Esophagus squamous epithelium (tissue), 5 donors: ENCODE measurements around the gene SDK2. TPM values are rescaled to one million over a fixed set of nuclear protein-coding genes. Genes with fewer than 3 reads are reported as not detected.

Experiments used
- DNase-seq: peaks from one replicate; lab custom pipeline; 2025; lab: John Stamatoyannopoulos, UW
- H3K27ac ChIP-seq, 4 donors: fragments of 200-600 bp; sonication (generic); one replicate each; pipeline ENCODE4 v1.5.1; 2016 to 2019; ENCODE audit warnings: mild to moderate bottlenecking in 1 of 4
- H3K27me3 ChIP-seq, 4 donors: fragments of 200-600 bp; sonication (generic); 1 replicate in 3 of 4; 2 replicates in 1 of 4; pipeline versions ENCODE4 v1.5.1 to v1.6.0; 2017 to 2021; ENCODE audit warnings: antibody characterized with exemption in 1 of 4
- H3K36me3 ChIP-seq, 3 donors: fragments of 200-600 bp; sonication (generic); one replicate each; pipeline ENCODE4 v1.5.1; 2016 to 2019
- H3K4me1 ChIP-seq, 3 donors: fragments of 200-600 bp; sonication (generic); one replicate each; pipeline ENCODE4 v1.5.1; 2017 to 2019
- H3K4me3 ChIP-seq, 4 donors: fragments of 200-600 bp; sonication (generic); 1 replicate in 3 of 4; 2 replicates in 1 of 4; pipeline ENCODE4 v1.5.1; 2016 to 2019; ENCODE audit warnings: mild to moderate bottlenecking in 2 of 4, moderate library complexity in 1 of 4
- H3K9me3 ChIP-seq, 3 donors: fragments of 200-600 bp; sonication (generic); one replicate each; pipeline ENCODE4 v1.5.1; 2016 to 2019
- CTCF ChIP-seq, 6 experiments: fragments of 450-650 bp in 4 of 6; fragments of 200-600 bp in 2 of 6; sonication (generic) in 2 of 6; IDR thresholded peaks; one replicate each; pipeline ENCODE4 v1.5.1; 2016 to 2019; ENCODE audit warnings: antibody characterized with exemption in 6 of 6, mild to moderate bottlenecking in 4 of 6, moderate library complexity in 4 of 6
- POLR2A ChIP-seq, 4 donors: fragments of 450-650 bp; IDR thresholded peaks; one replicate each; pipeline ENCODE4 v1.6.1; 2017; ENCODE audit warnings: antibody characterized with exemption in 4 of 4, mild to moderate bottlenecking in 4 of 4, moderate library complexity in 3 of 4
- WGBS, 2 donors: methylation state at CpG; one replicate each; pipeline ENCODE4 v1.1.5; 2018; 5-methylcytosine and 5-hydroxymethylcytosine counted together
- intact Hi-C: fragments of 100-400 bp; cut with DNase I; formaldehyde crosslinking; loops from one replicate; pipeline ENCODE4 v1.15.0; 2022
- total RNA-seq, 4 donors: library from RNA; depleted of rRNA; stranded (reverse); fragments of >200 nt; gene quantifications; one replicate each; pipeline ENCODE4 v1.1.0, GENCODE V29; 2016
- donor health status: DM: yes; HTN: yes; CAD: no.

The SDK2 gene
- total RNA-seq, 4 donors from 2014 or later = 1.7 to 5.5 (median 2.4) TPM

GRCh38 chr17:73429440-73430164 lies 214.6 kb downstream of the SDK2 start:
- 25 to 58% methylated on average over 4 to 10 of the region's 14 CpGs for WGBS, 2 donors
- Histone ChIP-seq H3K27ac (no peak overlapping the region), H3K36me3 (no peaks in the 10 kb centered on the region), H3K4me1 (peaks cover 0 to 11% (median 0%) of the 10 kb centered on the region in 3 donors), H3K4me3 (no peak overlapping the region), H3K27me3 (peaks cover 0 to 5% (median 0%) of the 10 kb centered on the region in 4 donors), H3K9me3 (no peaks in the 10 kb centered on the region)
- peak; percentile 83 to 98 (median 95) for TF ChIP-seq CTCF (IDR thresholded peaks at IDR 0.05)
- TF ChIP-seq POLR2A (IDR thresholded peaks at IDR 0.05) = no peak
- intact Hi-C loops = loop anchor here (5.0 to 10.0 kb wide), 2 partner anchors 288 to 745 kb away; no protein-coding TSS in a partner anchor
- peak; percentile 10 for DNase-seq

- no peaks in the 10 kb centered on the region for H3K9me3 ChIP-seq
- DNase-seq = no peak
- peaks cover 0 to 5% (median 0%) of the 10 kb centered on the region in 4 donors for H3K27me3 ChIP-seq
- no peak for TF ChIP-seq POLR2A (IDR thresholded peaks at IDR 0.05)
- no peak for TF ChIP-seq CTCF (IDR thresholded peaks at IDR 0.05)
- peaks cover 0 to under 1% (median 0%) of the 10 kb centered on the region in 3 donors for H3K36me3 ChIP-seq
- intact Hi-C loops = no loop called here
- H3K4me3 ChIP-seq = no peak overlapping the region
- H3K4me1 ChIP-seq = peaks cover 0 to 11% (median 0%) of the 10 kb centered on the region in 3 donors
- no peak overlapping the region for H3K27ac ChIP-seq
Measured at GRCh38 chr17:73427198-73427597, 217.0 kb downstream of the SDK2 start.

- H3K27me3 ChIP-seq = no peaks in the 10 kb centered on the region
- WGBS, 2 donors = 81 to 82% methylated on average over 4 of the region's 6 CpGs
- no peaks in the 10 kb centered on the region for H3K9me3 ChIP-seq
- H3K4me1 ChIP-seq = peaks cover 0 to 3% (median 0%) of the 10 kb centered on the region in 3 donors
- no peak for DNase-seq
- intact Hi-C loops = no loop called here
- no peak overlapping the region for H3K4me3 ChIP-seq
- no peak overlapping the region for H3K27ac ChIP-seq
- H3K36me3 ChIP-seq = peaks cover 0 to 6% (median 0%) of the 10 kb centered on the region in 3 donors
- TF ChIP-seq CTCF (IDR thresholded peaks at IDR 0.05) (no peak), POLR2A (IDR thresholded peaks at IDR 0.05) (no peak)
Measured at GRCh38 chr17:73424571-73424970, 219.7 kb downstream of the SDK2 start.

DNA sequence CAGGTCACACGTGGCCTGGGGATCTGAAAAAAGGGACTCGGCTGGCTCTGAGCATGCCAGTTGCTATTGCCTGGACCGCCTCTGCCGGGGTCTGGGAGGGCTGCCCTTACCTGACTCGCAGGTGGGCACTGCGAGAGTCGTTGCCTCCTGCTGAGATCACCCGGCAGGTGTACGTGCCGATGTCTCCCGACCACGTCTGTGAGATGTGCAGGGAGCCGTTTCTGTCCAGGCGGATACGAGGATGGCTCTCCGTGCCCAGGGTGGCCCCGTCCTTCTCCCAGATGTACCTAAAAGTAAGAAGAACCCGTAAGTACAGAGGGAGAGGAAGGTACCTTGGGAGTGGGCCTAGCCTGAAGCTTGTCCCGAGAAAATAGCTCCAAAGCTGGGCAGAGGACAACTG lies 220.4 kb downstream of the SDK2 start:
- no peak for TF ChIP-seq POLR2A (IDR thresholded peaks at IDR 0.05)
- TF ChIP-seq CTCF (IDR thresholded peaks at IDR 0.05) = no peak
- WGBS, 2 donors = 80 to 94% methylated on average over 1 to 5 of the region's 19 CpGs
- intact Hi-C loops = no loop called here
- no peak overlapping the region for H3K4me3 ChIP-seq
- H3K27ac ChIP-seq = no peak overlapping the region
- no peak for DNase-seq
- H3K27me3 ChIP-seq = no peaks in the 10 kb centered on the region
- H3K9me3 ChIP-seq = no peaks in the 10 kb centered on the region
- peaks cover 0 to 6% (median 0%) of the 10 kb centered on the region in 3 donors for H3K36me3 ChIP-seq
- no peaks in the 10 kb centered on the region for H3K4me1 ChIP-seq

DNA sequence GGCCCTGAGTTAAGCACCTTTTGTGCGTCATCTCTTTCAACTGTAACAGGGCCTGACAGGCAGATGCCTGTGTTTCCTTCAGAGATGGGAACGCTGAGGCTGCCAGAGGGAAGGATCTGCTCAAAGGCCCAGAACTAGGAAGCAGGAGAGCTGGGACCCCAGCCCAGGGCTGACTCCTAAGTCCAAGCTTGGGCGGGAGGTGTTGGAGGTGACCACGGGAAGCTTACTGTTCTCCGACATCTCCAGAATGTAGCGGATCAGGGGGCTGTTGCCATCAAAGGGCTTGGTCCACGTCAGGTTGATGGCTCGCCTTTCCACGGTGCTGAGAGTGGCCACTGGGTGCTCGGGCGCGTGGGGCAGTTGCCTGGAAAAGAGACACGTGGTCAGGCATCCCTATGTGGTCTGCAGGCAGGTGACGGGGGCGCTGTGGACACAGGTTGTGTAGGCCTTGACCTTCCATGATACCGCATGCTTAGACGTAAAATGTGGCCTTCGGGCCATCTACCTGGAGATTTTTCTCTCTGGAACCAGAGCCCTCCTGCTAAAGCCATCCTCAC lies 221.0 kb downstream of the SDK2 start:
- H3K4me1 ChIP-seq = no peaks in the 10 kb centered on the region
- 83 to 89% methylated on average over 12 of the region's 18 CpGs for WGBS, 2 donors
- intact Hi-C loops = no loop called here
- H3K27me3 ChIP-seq = no peaks in the 10 kb centered on the region
- H3K36me3 ChIP-seq = peaks cover 0 to 6% (median 0%) of the 10 kb centered on the region in 3 donors
- H3K4me3 ChIP-seq = no peak overlapping the region
- no peaks in the 10 kb centered on the region for H3K9me3 ChIP-seq
- TF ChIP-seq CTCF (IDR thresholded peaks at IDR 0.05) = no peak
- TF ChIP-seq POLR2A (IDR thresholded peaks at IDR 0.05) = no peak
- DNase-seq = no peak
- no peak overlapping the region for H3K27ac ChIP-seq
